Omental fat pad (tissue), 4 donors: ENCODE measurements around the gene ANKFN1. TPM values are rescaled to one million over a fixed set of nuclear protein-coding genes. Genes with fewer than 3 reads are reported as not detected.

ENCODE experiments used
- ATAC-seq: fragments of 150-250 bp; one replicate; pipeline ENCODE4 v1.9.1; 2016; ENCODE audit warnings: mild to moderate bottlenecking, moderate library complexity; ENCODE audit not compliant: low FRiP score
- DNase-seq: peaks from one replicate; pipeline ENCODE4 v3.0.0-alpha.2; 2019; ENCODE audit warnings: low spot score
- total RNA-seq, 4 donors: library from RNA; depleted of rRNA; stranded (reverse); fragments of >200 nt; gene quantifications; one replicate each; pipeline ENCODE4 v1.1.0, GENCODE V29; 2016
- TF ChIP-seq, protein P1 (sequence below), 3 donors: fragments of 450-650 bp; IDR thresholded peaks; one replicate each; pipeline ENCODE4 v1.5.1; 2016 to 2017; ENCODE audit warnings: antibody characterized with exemption in 3 of 3, mild to moderate bottlenecking in 3 of 3, moderate library complexity in 2 of 3

ANKFN1 gene
- total RNA-seq, 4 donors from 2014 or later, result 1.7 to 3.0 (median 2.2) TPM

DNA sequence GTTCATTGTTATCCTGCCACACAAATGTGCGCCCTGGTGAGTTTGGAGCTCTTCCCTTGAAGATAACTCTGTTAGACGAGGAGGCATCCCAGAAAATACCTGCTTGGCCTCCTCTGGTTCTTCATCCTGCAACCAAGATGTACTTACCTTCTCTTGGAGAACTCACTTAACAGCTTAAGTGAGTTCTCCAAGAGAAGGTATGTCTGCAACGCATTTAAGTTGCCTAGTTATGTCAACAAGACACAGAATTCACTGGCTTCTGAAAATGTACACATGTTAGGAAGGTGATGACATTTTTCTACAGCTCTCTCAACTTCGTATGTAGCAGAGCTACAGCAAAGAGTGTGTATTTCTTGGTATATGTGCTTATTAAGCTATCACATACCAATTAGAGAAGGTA lies 361.6 kb downstream of the ANKFN1 start:
- TF ChIP-seq, protein P1, sequence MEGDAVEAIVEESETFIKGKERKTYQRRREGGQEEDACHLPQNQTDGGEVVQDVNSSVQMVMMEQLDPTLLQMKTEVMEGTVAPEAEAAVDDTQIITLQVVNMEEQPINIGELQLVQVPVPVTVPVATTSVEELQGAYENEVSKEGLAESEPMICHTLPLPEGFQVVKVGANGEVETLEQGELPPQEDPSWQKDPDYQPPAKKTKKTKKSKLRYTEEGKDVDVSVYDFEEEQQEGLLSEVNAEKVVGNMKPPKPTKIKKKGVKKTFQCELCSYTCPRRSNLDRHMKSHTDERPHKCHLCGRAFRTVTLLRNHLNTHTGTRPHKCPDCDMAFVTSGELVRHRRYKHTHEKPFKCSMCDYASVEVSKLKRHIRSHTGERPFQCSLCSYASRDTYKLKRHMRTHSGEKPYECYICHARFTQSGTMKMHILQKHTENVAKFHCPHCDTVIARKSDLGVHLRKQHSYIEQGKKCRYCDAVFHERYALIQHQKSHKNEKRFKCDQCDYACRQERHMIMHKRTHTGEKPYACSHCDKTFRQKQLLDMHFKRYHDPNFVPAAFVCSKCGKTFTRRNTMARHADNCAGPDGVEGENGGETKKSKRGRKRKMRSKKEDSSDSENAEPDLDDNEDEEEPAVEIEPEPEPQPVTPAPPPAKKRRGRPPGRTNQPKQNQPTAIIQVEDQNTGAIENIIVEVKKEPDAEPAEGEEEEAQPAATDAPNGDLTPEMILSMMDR (IDR thresholded peaks at IDR 0.05), result no peak
- no peak for ATAC-seq
- no peak for DNase-seq

DNA sequence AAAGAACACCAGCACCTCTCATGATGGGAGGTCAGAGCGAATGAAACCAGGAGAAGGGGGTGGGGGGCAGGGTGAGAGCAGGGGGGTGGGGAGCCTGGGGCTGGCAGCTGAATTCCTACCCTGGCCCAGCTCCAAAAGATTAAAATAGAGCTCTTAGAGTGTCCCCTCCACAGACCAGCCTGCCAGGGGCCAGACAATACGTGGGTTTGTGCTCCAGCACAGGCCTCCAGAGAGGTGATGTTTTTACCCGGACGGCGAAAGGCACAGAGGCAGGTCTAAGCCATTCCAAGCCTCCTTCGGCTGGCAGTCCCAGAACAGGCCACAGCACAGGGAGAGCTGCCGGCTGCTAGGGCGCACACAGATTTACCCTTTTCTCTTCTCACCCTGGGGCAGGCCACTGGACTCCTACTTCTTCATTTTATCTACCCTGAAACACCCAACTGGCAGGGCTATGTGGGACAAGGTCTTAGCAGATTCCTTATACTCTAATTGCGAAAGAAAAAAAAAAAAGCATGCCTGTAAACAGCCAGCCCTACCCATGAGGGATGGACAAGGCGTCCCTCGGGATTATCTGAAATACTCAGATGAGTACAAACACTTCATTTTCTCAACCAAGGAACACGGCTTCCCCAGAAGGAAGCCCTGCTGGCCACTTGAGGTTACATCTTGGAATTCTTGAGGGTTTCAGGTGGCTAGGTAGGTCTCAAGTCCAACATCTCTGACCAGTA lies 368.3 kb downstream of the ANKFN1 start:
- DNase-seq (no peak), ATAC-seq (no peak)
- TF ChIP-seq, protein P1 (IDR thresholded peaks at IDR 0.05), result no peak

DNA sequence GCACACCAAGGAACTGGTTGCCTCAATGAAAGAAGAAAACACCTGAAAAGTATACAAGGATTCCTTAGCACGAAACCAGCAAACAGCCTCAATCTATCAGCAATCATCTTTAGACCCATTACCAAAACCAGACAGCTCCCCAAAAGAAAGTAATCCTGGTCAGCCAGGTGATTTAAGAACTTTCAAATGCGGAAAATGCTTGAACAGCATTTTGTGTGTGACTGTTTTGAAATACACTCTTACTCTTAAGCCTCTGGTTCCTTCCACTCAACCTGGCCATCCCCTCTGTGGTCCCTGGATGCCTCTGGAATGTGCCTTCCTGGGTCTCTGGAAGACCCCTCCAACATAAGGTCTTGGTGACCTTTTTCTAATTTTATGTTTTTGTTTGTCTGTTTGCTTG lies 369.8 kb downstream of the ANKFN1 start:
- TF ChIP-seq, protein P1 (IDR thresholded peaks at IDR 0.05), result no peak
- DNase-seq, result no peak
- no peak for ATAC-seq

DNA sequence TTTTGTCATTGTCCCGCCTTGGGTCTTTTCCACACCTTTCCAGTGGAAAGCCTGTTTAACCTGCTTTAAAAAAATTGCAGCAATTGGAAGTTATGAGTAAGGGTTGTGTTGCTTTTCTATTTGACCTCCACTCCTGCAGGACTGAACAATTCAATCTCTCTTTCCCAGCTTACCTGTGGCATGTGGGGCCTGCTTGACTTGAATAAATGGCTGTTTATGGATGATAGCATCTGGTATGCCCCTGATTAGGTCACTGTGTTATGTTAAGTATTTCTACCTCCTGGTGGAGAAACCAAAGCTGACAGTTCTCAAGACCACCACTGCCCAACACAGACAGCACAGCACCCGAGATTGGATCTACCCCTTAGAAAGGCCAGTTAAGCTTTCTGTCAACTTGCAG lies 375.4 kb downstream of the ANKFN1 start:
- TF ChIP-seq, protein P1 (IDR thresholded peaks at IDR 0.05), result no peak
- DNase-seq (no peak), ATAC-seq (no peak)

DNA sequence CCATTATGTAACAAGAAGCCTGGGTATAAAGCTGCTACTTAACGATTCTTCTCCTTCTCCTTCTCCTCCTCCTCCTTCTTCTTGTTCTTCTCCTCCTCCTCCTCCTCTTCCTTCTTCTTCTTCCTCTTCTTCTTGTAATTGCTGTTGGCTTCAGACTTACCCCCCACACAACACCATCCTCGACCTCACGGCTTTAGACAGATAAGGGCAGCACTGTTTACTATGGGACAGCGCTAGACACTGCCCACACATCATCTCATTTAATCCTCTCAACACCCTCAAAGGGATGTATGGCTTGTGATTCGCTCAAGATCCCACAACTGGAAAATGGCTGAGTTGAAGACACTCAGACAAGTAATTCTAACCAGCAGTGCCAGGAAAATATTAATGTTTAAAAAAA lies 379.7 kb downstream of the ANKFN1 start:
- DNase-seq (no peak), ATAC-seq (no peak)
- TF ChIP-seq, protein P1 (IDR thresholded peaks at IDR 0.05), result no peak

DNA sequence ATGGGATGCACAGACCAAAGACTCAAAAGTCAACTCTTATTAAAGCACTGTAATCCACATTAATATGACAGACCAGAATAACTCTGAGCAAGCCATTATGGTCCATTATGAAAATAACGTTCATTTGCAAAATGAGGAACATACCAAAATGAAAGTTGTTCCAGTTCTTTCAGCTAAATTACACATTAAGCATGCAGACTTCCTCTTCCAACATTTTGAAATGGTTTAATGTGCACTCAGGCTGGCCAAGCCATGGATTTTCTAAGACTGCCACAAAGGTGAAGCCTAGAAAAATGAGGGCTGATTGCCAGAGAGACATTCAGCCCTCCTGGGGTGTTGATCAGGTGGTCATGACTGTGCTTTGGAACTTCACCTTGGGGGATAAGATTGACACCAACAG lies 383.5 kb downstream of the ANKFN1 start:
- ATAC-seq, result no peak
- TF ChIP-seq, protein P1 (IDR thresholded peaks at IDR 0.05), result no peak
- DNase-seq, result no peak

DNA sequence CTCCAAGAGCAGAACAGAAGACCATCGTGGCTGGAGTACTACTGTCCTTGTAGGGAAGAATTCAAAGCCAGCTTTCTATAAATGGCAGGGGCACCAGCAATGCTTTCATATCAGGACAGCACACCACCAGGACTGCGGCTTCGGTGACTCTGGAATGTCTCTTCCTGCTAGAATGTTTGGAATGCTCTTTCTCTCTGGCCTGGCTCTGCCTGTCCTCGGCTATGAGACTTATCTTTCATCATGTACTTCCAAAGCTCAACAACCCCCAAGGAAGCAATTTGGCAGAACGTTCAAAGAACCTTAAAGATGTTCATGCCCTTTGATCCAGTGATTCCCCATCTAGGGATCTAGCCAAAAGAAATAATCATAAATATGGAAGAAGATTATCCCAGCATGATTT lies 387.6 kb downstream of the ANKFN1 start:
- TF ChIP-seq, protein P1 (IDR thresholded peaks at IDR 0.05), result no peak
- ATAC-seq, result no peak
- DNase-seq, result no peak
